ENCODE data around the gene FAU. TPM values are rescaled to one million over a fixed set of nuclear protein-coding genes. Genes with fewer than 3 reads are reported as not detected.
A peak's percentile ranks its signal among the peaks of the same experiment; 100 is the strongest.

The FAU gene
- total and polyA plus RNA-seq, 2 of the 13 experiments (the other 11 are each of a cell fraction or from before 2014, with no cell fraction given) = 374 to 869 TPM

GRCh38 chr11:65112546-65113360, 9.2 kb downstream of the FAU start (continued):
- TF ChIP-seq ZBED4 (CRISPR knock-in tag; IDR thresholded peaks at IDR 0.05; ENCODE audit: borderline replicate concordance) (no peak; the same call in 1 of the 2 replicates), FOXA3 (CRISPR knock-in tag; IDR thresholded peaks at IDR 0.05) (peak; percentile 18), ISL2 (CRISPR knock-in tag; IDR thresholded peaks at IDR 0.05) (peak; percentile 43; the same call in 1 of the 2 replicates), ZNF672 (CRISPR knock-in tag; IDR thresholded peaks at IDR 0.05) (no peak), ZBTB26 (CRISPR knock-in tag; IDR thresholded peaks at IDR 0.05; ENCODE audit: borderline replicate concordance) (no peak), TARDBP (CRISPR knock-in tag; IDR thresholded peaks at IDR 0.05) (0 out of 2 replicates have a peak, but pooled peaks have one; percentile 9), TERF1 (CRISPR knock-in tag; IDR thresholded peaks at IDR 0.05) (no peak), SP2 (CRISPR knock-in tag; IDR thresholded peaks at IDR 0.05) (peak; percentile 29; the same call in 1 of the 2 replicates), ZNF670 (CRISPR knock-in tag; IDR thresholded peaks at IDR 0.05; ENCODE audit: borderline replicate concordance) (no peak), SALL1 (CRISPR knock-in tag; IDR thresholded peaks at IDR 0.05) (peak; percentile 60; the same call in 1 of the 2 replicates), PITX1 (CRISPR knock-in tag; IDR thresholded peaks at IDR 0.05) (no peak), POGK (CRISPR knock-in tag; conservative IDR thresholded peaks at IDR 0.05) (0 out of 2 replicates have a peak, but pooled peaks have one; percentile 51), SOX6 (IDR thresholded peaks at IDR 0.05) (no peak), SOX6 (CRISPR knock-in tag; IDR thresholded peaks at IDR 0.05) (0 out of 2 replicates have a peak, but pooled peaks have one; percentile 7), ZXDC (CRISPR knock-in tag; IDR thresholded peaks at IDR 0.05) (no peak), MAZ (IDR thresholded peaks at IDR 0.05; ENCODE audit: borderline replicate concordance, low read depth, low read length) (no peak; the same call in 1 of the 2 replicates), MAZ (CRISPR knock-in tag; IDR thresholded peaks at IDR 0.05; ENCODE audit: low read depth) (no peak), ZNF33B (CRISPR knock-in tag; IDR thresholded peaks at IDR 0.05) (no peak)

All from HepG2 (cell line).